Measurements from ENCODE around the gene GPR162. TPM values are rescaled to one million over a fixed set of nuclear protein-coding genes. Genes with fewer than 3 reads are reported as not detected.

GPR162 gene
- total RNA-seq, 4 donors from 2014 or later = 3.7 to 12.1 (median 10.0) TPM

GRCh38 chr12:6782850-6783566 is 38.6 kb upstream of the GPR162 start:
- no peaks in the 10 kb centered on the region for H3K36me3 ChIP-seq
- TF ChIP-seq POLR2A (IDR thresholded peaks at IDR 0.05; ENCODE audit: low read depth) = no peak
- no peak for TF ChIP-seq EP300 (IDR thresholded peaks at IDR 0.05)
- no peak for TF ChIP-seq POLR2AphosphoS5 (IDR thresholded peaks at IDR 0.05)
- no peak for TF ChIP-seq CTCF (IDR thresholded peaks at IDR 0.05)
- DNase-seq (ENCODE audit: extremely low spot score) = no peak
- H3K4me3 ChIP-seq = no peak overlapping the region
- WGBS = 83% methylated on average over 8 of the region's 10 CpGs
- intact Hi-C loops (cut with DNase I) = no loop called here
- no peak overlapping the region for H3K27ac ChIP-seq (replicated peaks in 1 of 4)
- no peaks in the 10 kb centered on the region for H3K9me3 ChIP-seq
- H3K27me3 ChIP-seq = no peaks in the 10 kb centered on the region
- H3K4me1 ChIP-seq = peaks cover 12 to 17% (median 13%) of the 10 kb centered on the region in 4 donors

- Histone ChIP-seq H3K4me1 (peaks cover 4 to 9% (median 5%) of the 10 kb centered on the region in 4 donors), H3K4me3 (no peak overlapping the region), H3K27me3 (no peaks in the 10 kb centered on the region), H3K36me3 (no peaks in the 10 kb centered on the region), H3K9me3 (no peaks in the 10 kb centered on the region), H3K27ac (replicated peaks in 1 of 4) (no peak overlapping the region)
- intact Hi-C loops (cut with DNase I) = no loop called here
- TF ChIP-seq EP300 (IDR thresholded peaks at IDR 0.05) (no peak), POLR2AphosphoS5 (IDR thresholded peaks at IDR 0.05) (no peak), CTCF (IDR thresholded peaks at IDR 0.05) (no peak), POLR2A (IDR thresholded peaks at IDR 0.05; ENCODE audit: low read depth) (no peak)
- 89% methylated on average over 9 of the region's 9 CpGs for WGBS
- no peak for DNase-seq (ENCODE audit: extremely low spot score)
Measured at GRCh38 chr12:6783828-6784227, 37.8 kb upstream of the GPR162 start.

- no peaks in the 10 kb centered on the region for H3K27me3 ChIP-seq
- no peak for DNase-seq (ENCODE audit: extremely low spot score)
- H3K9me3 ChIP-seq = no peaks in the 10 kb centered on the region
- no peak overlapping the region for H3K27ac ChIP-seq (replicated peaks in 1 of 4)
- no peak for TF ChIP-seq CTCF (IDR thresholded peaks at IDR 0.05)
- no peak for TF ChIP-seq POLR2AphosphoS5 (IDR thresholded peaks at IDR 0.05)
- TF ChIP-seq POLR2A (IDR thresholded peaks at IDR 0.05; ENCODE audit: low read depth) = no peak
- no peak for TF ChIP-seq EP300 (IDR thresholded peaks at IDR 0.05)
- WGBS = 71% methylated on average over 5 of the region's 5 CpGs
- intact Hi-C loops (cut with DNase I) = no loop called here
- H3K36me3 ChIP-seq = no peaks in the 10 kb centered on the region
- H3K4me1 ChIP-seq = peaks cover under 1 to 4% (median under 1%) of the 10 kb centered on the region in 4 donors
- H3K4me3 ChIP-seq = no peak overlapping the region
Measured at GRCh38 chr12:6784296-6784695, 37.3 kb upstream of the GPR162 start.

- H3K4me1 ChIP-seq = peaks cover 0 to 3% (median 0%) of the 10 kb centered on the region in 4 donors
- TF ChIP-seq POLR2AphosphoS5 (IDR thresholded peaks at IDR 0.05) = no peak
- no peak for TF ChIP-seq POLR2A (IDR thresholded peaks at IDR 0.05; ENCODE audit: low read depth)
- TF ChIP-seq CTCF (IDR thresholded peaks at IDR 0.05) = no peak
- TF ChIP-seq EP300 (IDR thresholded peaks at IDR 0.05) = no peak
- H3K36me3 ChIP-seq = no peaks in the 10 kb centered on the region
- DNase-seq (ENCODE audit: extremely low spot score) = no peak
- WGBS = 63% methylated on average over 5 of the region's 5 CpGs
- no peak overlapping the region for H3K27ac ChIP-seq (replicated peaks in 1 of 4)
- intact Hi-C loops (cut with DNase I) = no loop called here
- no peaks in the 10 kb centered on the region for H3K27me3 ChIP-seq
- no peak overlapping the region for H3K4me3 ChIP-seq
- no peaks in the 10 kb centered on the region for H3K9me3 ChIP-seq
Measured at GRCh38 chr12:6784761-6785160, 36.9 kb upstream of the GPR162 start.

All from esophagus muscularis mucosa (tissue), 4 donors.